Panc1 (cell line): ENCODE data around the gene WDR47.

ENCODE experiments used
- CTCF ChIP-seq: fragments of 450-650 bp; IDR thresholded peaks from 2 replicates; pipeline ENCODE4 v1.5.1; 2017; ENCODE audit warnings: mild to moderate bottlenecking
- POLR2AphosphoS5 ChIP-seq: IDR thresholded peaks from 2 replicates; pipeline ENCODE4 v1.6.1; 2012; ENCODE audit warnings: mild to moderate bottlenecking, low read depth, low read length, moderate library complexity
- REST ChIP-seq, 2 experiments: IDR thresholded peaks; 2 replicates each; pipeline ENCODE4 v1.6.1; 2011 to 2012; ENCODE audit warnings: low read depth in 2 of 2, control low read depth in 1 of 2, low read length in 1 of 2, mild to moderate bottlenecking in 1 of 2, moderate library complexity in 1 of 2; ENCODE audit not compliant: insufficient read depth in 1 of 2
- SIN3A ChIP-seq: IDR thresholded peaks from 2 replicates; pipeline ENCODE4 v1.6.1; 2012; ENCODE audit warnings: low read depth, mild to moderate bottlenecking, low read length, moderate library complexity, borderline replicate concordance; ENCODE audit not compliant: insufficient read depth
- TCF7L2 ChIP-seq: IDR thresholded peaks from 2 replicates; pipeline ENCODE4 v1.6.1; 2011; ENCODE audit warnings: mild to moderate bottlenecking, low read depth, low read length, inconsistent platforms

DNA sequence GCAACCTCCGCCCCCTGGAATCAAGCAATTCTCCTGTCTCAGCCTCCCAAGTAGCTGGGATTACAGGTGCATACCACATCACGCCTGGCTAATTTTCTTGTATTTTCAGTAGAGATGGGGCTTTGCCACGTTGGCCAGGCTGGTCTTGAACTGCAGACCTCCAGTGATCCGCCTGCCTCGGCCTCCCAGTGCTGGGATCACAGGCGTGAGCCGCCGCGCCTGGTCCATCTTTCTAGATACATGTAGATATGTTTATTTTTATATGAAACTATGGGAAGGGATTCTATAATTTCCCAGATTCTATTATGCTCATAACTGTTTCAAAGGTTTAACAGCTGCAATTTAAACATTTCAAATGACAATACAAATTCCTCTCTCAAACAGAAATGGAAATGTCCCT, 105.7 kb downstream of the WDR47 start:
- TF ChIP-seq CTCF (no peak), REST (IDR thresholded peaks at IDR 0.05; ENCODE audit: insufficient read depth in 1 of 2, low read depth in 2 of 2, low read length in 1 of 2) (no peak), TCF7L2 (no peak), POLR2AphosphoS5 (no peak), SIN3A (no peak)
